Gastroesophageal sphincter (tissue), 3 donors: ENCODE measurements around the gene TFF1.

Source experiments
- CTCF ChIP-seq, 4 experiments: fragments of 200-600 bp in 2 of 4; fragments of 450-650 bp in 2 of 4; sonication (generic) in 1 of 4; IDR thresholded peaks; one replicate each; pipeline ENCODE4 v1.5.1; 2017 to 2019; ENCODE audit warnings: antibody characterized with exemption in 4 of 4, mild to moderate bottlenecking in 2 of 4, moderate library complexity in 2 of 4
- POLR2A ChIP-seq, 2 donors: fragments of 450-650 bp; IDR thresholded peaks; one replicate each; pipeline ENCODE4 v1.6.1; 2017; ENCODE audit warnings: antibody characterized with exemption in 2 of 2, mild to moderate bottlenecking in 2 of 2, moderate library complexity in 1 of 2
- POLR2AphosphoS5 ChIP-seq: sonication (generic); formaldehyde crosslinking; IDR thresholded peaks from one replicate; pipeline ENCODE4 v1.6.1; 2017; ENCODE audit warnings: antibody characterized with exemption

- TF ChIP-seq CTCF (IDR thresholded peaks at IDR 0.05) (no peak), POLR2AphosphoS5 (no peak), POLR2A (IDR thresholded peaks at IDR 0.05) (no peak)
Observed at GRCh38 chr21:42324896-42325295, 41.4 kb downstream of the TFF1 start.
